GM12873 (cell line): ENCODE results near the gene FHL5.

Source experiments
- CTCF ChIP-seq: IDR thresholded peaks from 2 replicates; pipeline ENCODE4 v1.5.1; 2012; ENCODE audit warnings: low read depth, mild to moderate bottlenecking, moderate library complexity, low read length, control low read depth; ENCODE audit not compliant: insufficient read depth; ENCODE audit errors: missing control alignments

FHL5 gene

GRCh38 chr6:96562886-96563285 is at the start of gene FHL5:
TSS of gene FHL5 (plus strand) at chr6:96563128. CDS start at chr6:96603614, 40,486 bp downstream.
- no peak for TF ChIP-seq CTCF

GRCh38 chr6:96520171-96521115 is 42.5 kb upstream of the FHL5 start:
- no peak for TF ChIP-seq CTCF

- TF ChIP-seq CTCF = no peak
Measured at GRCh38 chr6:96521306-96521643, 41.7 kb upstream of the FHL5 start.

- no peak for TF ChIP-seq CTCF
Measured at GRCh38 chr6:96521644-96522464, 41.1 kb upstream of the FHL5 start, which contains the start of gene UFL1. TSS of gene UFL1 (plus strand) at chr6:96521806. CDS start at chr6:96521874, 68 bp downstream.

GRCh38 chr6:96522465-96523009 is 40.4 kb upstream of the FHL5 start:
- TF ChIP-seq CTCF = no peak

- TF ChIP-seq CTCF = no peak
Measured at GRCh38 chr6:96528193-96528592, 34.7 kb upstream of the FHL5 start.

- TF ChIP-seq CTCF = no peak
Measured at GRCh38 chr6:96532399-96532798, 30.5 kb upstream of the FHL5 start.
